ENCODE data around the gene CD300LF. TPM values are rescaled to one million over a fixed set of nuclear protein-coding genes. Genes with fewer than 3 reads are reported as not detected.

The CD300LF gene
- total RNA-seq, 4 donors from 2014 or later = 0.40 to 37.8 (median 3.7) TPM

- Histone ChIP-seq H3K27ac (no peak overlapping the region), H3K9me3 (no peaks in the 10 kb centered on the region), H3K27me3 (peaks cover 45% of the 10 kb centered on the region), H3K4me1 (peaks cover 10 to 66% (median 42%) of the 10 kb centered on the region in 4 donors), H3K4me3 (no peak overlapping the region), H3K36me3 (no peaks in the 10 kb centered on the region)
- DNase-seq = no peak
- WGBS, 2 donors (ENCODE audit: low coverage in 1 of 2) = 89% methylated on average over 17 of the region's 17 CpGs; no CpG with 5 or more reads in 1 of the 2 donors
- in situ Hi-C loops (cut with MboI; ENCODE audit: low pct_ligation_motif_present in 1 of 4, low pct_unique_long_range_greater_than_20kb in 1 of 4, low sequenced_read_pairs in 3 of 4) = loop anchor here in 2 of 4 donors (25.0 kb wide), 1 partner anchor 121 kb away; the partner anchor contains the start of genes FDXR (in 2 of the 2) and GRIN2C (in 2 of the 2)
- TF ChIP-seq EP300 (IDR thresholded peaks at IDR 0.05; ENCODE audit: low read depth) = no peak
- TF ChIP-seq, protein P1, sequence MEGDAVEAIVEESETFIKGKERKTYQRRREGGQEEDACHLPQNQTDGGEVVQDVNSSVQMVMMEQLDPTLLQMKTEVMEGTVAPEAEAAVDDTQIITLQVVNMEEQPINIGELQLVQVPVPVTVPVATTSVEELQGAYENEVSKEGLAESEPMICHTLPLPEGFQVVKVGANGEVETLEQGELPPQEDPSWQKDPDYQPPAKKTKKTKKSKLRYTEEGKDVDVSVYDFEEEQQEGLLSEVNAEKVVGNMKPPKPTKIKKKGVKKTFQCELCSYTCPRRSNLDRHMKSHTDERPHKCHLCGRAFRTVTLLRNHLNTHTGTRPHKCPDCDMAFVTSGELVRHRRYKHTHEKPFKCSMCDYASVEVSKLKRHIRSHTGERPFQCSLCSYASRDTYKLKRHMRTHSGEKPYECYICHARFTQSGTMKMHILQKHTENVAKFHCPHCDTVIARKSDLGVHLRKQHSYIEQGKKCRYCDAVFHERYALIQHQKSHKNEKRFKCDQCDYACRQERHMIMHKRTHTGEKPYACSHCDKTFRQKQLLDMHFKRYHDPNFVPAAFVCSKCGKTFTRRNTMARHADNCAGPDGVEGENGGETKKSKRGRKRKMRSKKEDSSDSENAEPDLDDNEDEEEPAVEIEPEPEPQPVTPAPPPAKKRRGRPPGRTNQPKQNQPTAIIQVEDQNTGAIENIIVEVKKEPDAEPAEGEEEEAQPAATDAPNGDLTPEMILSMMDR (IDR thresholded peaks at IDR 0.05) = no peak
- TF ChIP-seq POLR2A (IDR thresholded peaks at IDR 0.05) = no peak
- TF ChIP-seq POLR2AphosphoS5 (IDR thresholded peaks at IDR 0.05) = no peak
- intact Hi-C loops (cut with DNase I; ENCODE audit: low total_unique reads) = no loop called here
Measured at GRCh38 chr17:74740641-74741387, 28.1 kb upstream of the CD300LF start.

DNA sequence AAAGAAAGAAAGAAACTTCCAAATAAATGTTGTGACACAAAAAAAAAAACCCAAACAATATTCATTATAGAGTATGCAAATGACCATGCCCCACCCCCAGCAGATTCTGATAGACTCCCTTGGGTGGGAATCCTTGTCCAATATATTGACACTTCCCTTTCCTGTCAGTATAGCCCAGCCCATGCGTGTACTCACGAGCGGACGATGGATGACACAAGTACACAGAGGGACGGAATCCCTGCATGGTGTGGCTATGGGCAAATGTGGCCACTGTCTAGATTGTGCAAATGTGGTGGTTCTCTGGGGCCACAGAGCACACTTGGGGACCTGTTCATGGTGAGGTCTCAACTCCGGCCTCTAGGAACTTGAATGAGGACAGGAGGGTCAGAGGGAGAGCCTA is 27.4 kb upstream of the CD300LF start:
- Histone ChIP-seq H3K27me3 (peaks cover 47% of the 10 kb centered on the region), H3K36me3 (no peaks in the 10 kb centered on the region), H3K27ac (no peak overlapping the region), H3K4me3 (no peak overlapping the region), H3K9me3 (no peaks in the 10 kb centered on the region), H3K4me1 (peaks cover 10 to 60% (median 38%) of the 10 kb centered on the region in 4 donors)
- 79 to 84% methylated on average over 5 to 6 of the region's 6 CpGs for WGBS, 2 donors (ENCODE audit: low coverage in 1 of 2)
- DNase-seq = no peak
- intact Hi-C loops (cut with DNase I; ENCODE audit: low total_unique reads) = no loop called here
- TF ChIP-seq POLR2AphosphoS5 (IDR thresholded peaks at IDR 0.05) (no peak), EP300 (IDR thresholded peaks at IDR 0.05; ENCODE audit: low read depth) (no peak), POLR2A (IDR thresholded peaks at IDR 0.05) (no peak)
- TF ChIP-seq, protein P1 (IDR thresholded peaks at IDR 0.05) = no peak
- in situ Hi-C loops (cut with MboI; ENCODE audit: low pct_ligation_motif_present in 1 of 4, low pct_unique_long_range_greater_than_20kb in 1 of 4, low sequenced_read_pairs in 3 of 4) = loop anchor here in 2 of 4 donors (25.0 kb wide), 1 partner anchor 122 kb away; the partner anchor contains the start of genes FDXR (in 2 of the 2) and GRIN2C (in 2 of the 2)

DNA sequence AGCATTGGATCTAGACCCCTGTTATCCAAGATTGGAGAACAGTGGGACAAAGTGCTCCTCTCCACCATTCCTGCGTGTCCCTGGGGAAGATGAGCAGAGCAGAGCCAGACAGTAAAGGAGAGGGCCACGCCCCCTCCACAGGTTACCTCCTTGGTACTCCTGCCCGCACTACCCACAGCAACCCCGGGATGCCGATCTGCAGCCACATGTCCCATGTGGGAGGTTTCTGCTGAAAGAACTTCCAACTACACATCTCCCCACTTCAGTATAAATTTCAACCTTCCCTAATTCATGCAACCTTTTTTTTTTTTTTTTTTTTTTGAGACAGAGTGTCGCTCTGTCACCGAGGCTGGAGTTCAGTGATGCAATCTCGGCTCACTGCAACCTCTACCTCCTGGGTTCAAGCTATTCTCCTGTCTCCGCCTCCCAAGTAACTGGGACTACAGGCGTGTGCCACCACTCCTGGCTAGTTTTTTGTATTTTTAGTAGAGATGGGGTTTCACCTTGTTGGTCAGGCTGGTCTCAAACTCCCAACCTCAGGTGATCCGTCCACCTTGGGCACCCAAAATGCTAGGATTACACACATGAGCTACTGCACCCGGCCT is 26.6 kb upstream of the CD300LF start:
- no peak for TF ChIP-seq POLR2A (IDR thresholded peaks at IDR 0.05)
- no peak for TF ChIP-seq EP300 (IDR thresholded peaks at IDR 0.05; ENCODE audit: low read depth)
- TF ChIP-seq POLR2AphosphoS5 (IDR thresholded peaks at IDR 0.05) = no peak
- TF ChIP-seq, protein P1 (IDR thresholded peaks at IDR 0.05) = no peak
- Histone ChIP-seq H3K27me3 (peaks cover 47% of the 10 kb centered on the region), H3K4me3 (no peak overlapping the region), H3K36me3 (no peaks in the 10 kb centered on the region), H3K9me3 (no peaks in the 10 kb centered on the region), H3K27ac (peak overlapping the region in 3 of 4 donors; percentile 47 to 72 (median 57)), H3K4me1 (peaks cover 10 to 51% (median 33%) of the 10 kb centered on the region in 4 donors)
- no peak for DNase-seq
- whole genome bisulfite sequencing, 2 donors (ENCODE audit: low coverage in 1 of 2) = 58 to 83% methylated on average over 5 to 12 of the region's 12 CpGs
- intact Hi-C loops (cut with DNase I; ENCODE audit: low total_unique reads) = no loop called here
- in situ Hi-C loops (cut with MboI; ENCODE audit: low pct_ligation_motif_present in 1 of 4, low pct_unique_long_range_greater_than_20kb in 1 of 4, low sequenced_read_pairs in 3 of 4) = loop anchor here in 3 of 4 donors (5.0 to 25.0 kb wide), 3 partner anchors 82 to 123 kb away; partner anchors contain the start of genes FDXR (in 2 of the 3) and GRIN2C (in 2 of the 3)
